IPS-20b (cell line): ENCODE results near the gene MYO7B.

Source experiments
- H3K27ac ChIP-seq: one replicate; pipeline ENCODE4 v1.5.1; 2013; ENCODE audit warnings: low read length
- H3K27me3 ChIP-seq: 2 replicates; pipeline ENCODE4 v1.6.1; 2013; ENCODE audit warnings: mild to moderate bottlenecking, low read length, inconsistent platforms; ENCODE audit not compliant: insufficient read depth
- H3K36me3 ChIP-seq: 2 replicates; pipeline ENCODE4 v1.6.1; 2013; ENCODE audit warnings: low read depth, mild to moderate bottlenecking, inconsistent platforms, low read length, moderate library complexity; ENCODE audit not compliant: insufficient read depth
- H3K4me1 ChIP-seq: 2 replicates; pipeline ENCODE4 v1.6.1; 2013; ENCODE audit warnings: mild to moderate bottlenecking, control low read depth, inconsistent platforms, low read length, moderate library complexity; ENCODE audit not compliant: insufficient read depth
- H3K4me3 ChIP-seq: 2 replicates; pipeline ENCODE4 v1.5.1; 2013; ENCODE audit warnings: mild to moderate bottlenecking, low read length, inconsistent platforms
- H3K9ac ChIP-seq: 2 replicates; pipeline ENCODE4 v1.6.1; 2013; ENCODE audit warnings: low read depth, mild to moderate bottlenecking, inconsistent platforms, low read length, moderate library complexity
- H3K9me3 ChIP-seq: 2 replicates; pipeline ENCODE4 v1.6.1; 2013; ENCODE audit warnings: mild to moderate bottlenecking, low read depth, low read length, inconsistent platforms; ENCODE audit not compliant: insufficient read depth

MYO7B gene

GRCh38 chr2:127628767-127629614 is 93.5 kb downstream of the MYO7B start:
- Histone ChIP-seq H3K9me3 (no peaks in the 10 kb centered on the region), H3K4me3 (no peak overlapping the region), H3K4me1 (no peaks in the 10 kb centered on the region), H3K9ac (no peak overlapping the region), H3K27me3 (no peaks in the 10 kb centered on the region), H3K36me3 (no peaks in the 10 kb centered on the region), H3K27ac (no peak overlapping the region)

GRCh38 chr2:127629637-127630036 is 94.2 kb downstream of the MYO7B start:
- H3K27ac ChIP-seq = no peak overlapping the region
- no peaks in the 10 kb centered on the region for H3K9me3 ChIP-seq
- no peak overlapping the region for H3K9ac ChIP-seq
- no peaks in the 10 kb centered on the region for H3K36me3 ChIP-seq
- H3K4me3 ChIP-seq = no peak overlapping the region
- H3K4me1 ChIP-seq = no peaks in the 10 kb centered on the region
- H3K27me3 ChIP-seq = no peaks in the 10 kb centered on the region

GRCh38 chr2:127630096-127630863 is 94.8 kb downstream of the MYO7B start:
- no peak overlapping the region for H3K4me3 ChIP-seq
- H3K9me3 ChIP-seq = no peaks in the 10 kb centered on the region
- H3K9ac ChIP-seq = no peak overlapping the region
- no peaks in the 10 kb centered on the region for H3K36me3 ChIP-seq
- H3K4me1 ChIP-seq = no peaks in the 10 kb centered on the region
- no peaks in the 10 kb centered on the region for H3K27me3 ChIP-seq
- no peak overlapping the region for H3K27ac ChIP-seq

GRCh38 chr2:127630864-127631540 is 95.5 kb downstream of the MYO7B start:
- no peaks in the 10 kb centered on the region for H3K36me3 ChIP-seq
- H3K9me3 ChIP-seq = no peaks in the 10 kb centered on the region
- H3K4me3 ChIP-seq = no peak overlapping the region
- H3K4me1 ChIP-seq = no peaks in the 10 kb centered on the region
- H3K27ac ChIP-seq = no peak overlapping the region
- no peak overlapping the region for H3K9ac ChIP-seq
- H3K27me3 ChIP-seq = no peaks in the 10 kb centered on the region

GRCh38 chr2:127631541-127631996 is 96.1 kb downstream of the MYO7B start:
- no peak overlapping the region for H3K9ac ChIP-seq

GRCh38 chr2:127631997-127632581 is 96.6 kb downstream of the MYO7B start:
- Histone ChIP-seq H3K9ac (no peak overlapping the region), H3K27me3 (no peaks in the 10 kb centered on the region), H3K4me3 (no peak overlapping the region), H3K4me1 (no peaks in the 10 kb centered on the region; the same call in 1 of the 2 replicates), H3K36me3 (no peaks in the 10 kb centered on the region), H3K9me3 (no peaks in the 10 kb centered on the region), H3K27ac (no peak overlapping the region)

More at GRCh38 chr2:127631541-127631996, 96.1 kb downstream of the MYO7B start:
- H3K4me1 ChIP-seq = no peaks in the 10 kb centered on the region
- no peaks in the 10 kb centered on the region for H3K36me3 ChIP-seq
- no peak overlapping the region for H3K4me3 ChIP-seq
- no peak overlapping the region for H3K27ac ChIP-seq
- no peaks in the 10 kb centered on the region for H3K9me3 ChIP-seq
- H3K27me3 ChIP-seq = no peaks in the 10 kb centered on the region

- Histone ChIP-seq H3K9ac (no peak overlapping the region), H3K4me3 (no peak overlapping the region), H3K4me1 (peaks cover 3% of the 10 kb centered on the region; the same call in 1 of the 2 replicates), H3K27me3 (no peaks in the 10 kb centered on the region), H3K9me3 (no peaks in the 10 kb centered on the region), H3K27ac (no peak overlapping the region), H3K36me3 (no peaks in the 10 kb centered on the region)
These were observed 97.4 kb downstream of the MYO7B start for GRCh38 chr2:127632592-127633489.

- no peak overlapping the region for H3K9ac ChIP-seq
- no peak overlapping the region for H3K4me3 ChIP-seq
- H3K36me3 ChIP-seq = no peaks in the 10 kb centered on the region
- H3K4me1 ChIP-seq = peaks cover 9% of the 10 kb centered on the region; the same call in 1 of the 2 replicates
- no peaks in the 10 kb centered on the region for H3K9me3 ChIP-seq
- H3K27ac ChIP-seq = no peak overlapping the region
- no peaks in the 10 kb centered on the region for H3K27me3 ChIP-seq
These were observed 98.1 kb downstream of the MYO7B start for GRCh38 chr2:127633556-127634065.

GRCh38 chr2:127634066-127634617 is 98.7 kb downstream of the MYO7B start:
- H3K9ac ChIP-seq = no peak overlapping the region
- no peak overlapping the region for H3K27ac ChIP-seq
- no peak overlapping the region for H3K4me3 ChIP-seq
- no peaks in the 10 kb centered on the region for H3K36me3 ChIP-seq
- peaks cover 9% of the 10 kb centered on the region; the same call in 1 of the 2 replicates for H3K4me1 ChIP-seq
- H3K27me3 ChIP-seq = no peaks in the 10 kb centered on the region
- no peaks in the 10 kb centered on the region for H3K9me3 ChIP-seq

- H3K9me3 ChIP-seq = no peaks in the 10 kb centered on the region
- no peak overlapping the region for H3K4me3 ChIP-seq
- H3K36me3 ChIP-seq = no peaks in the 10 kb centered on the region
- H3K27me3 ChIP-seq = no peaks in the 10 kb centered on the region
- peaks cover 9% of the 10 kb centered on the region; the same call in 1 of the 2 replicates for H3K4me1 ChIP-seq
- H3K27ac ChIP-seq = no peak overlapping the region
- H3K9ac ChIP-seq = no peak overlapping the region
These were observed 99.3 kb downstream of the MYO7B start for GRCh38 chr2:127634626-127635379.
